Putamen (tissue), 1 donor: Measurements from ENCODE around the gene TRAF7.

ENCODE experiments used
- DNase-seq: peaks from one replicate; pipeline ENCODE4 v3.0.0-alpha.2; 2016; ENCODE audit warnings: low spot score

The TRAF7 gene

DNA sequence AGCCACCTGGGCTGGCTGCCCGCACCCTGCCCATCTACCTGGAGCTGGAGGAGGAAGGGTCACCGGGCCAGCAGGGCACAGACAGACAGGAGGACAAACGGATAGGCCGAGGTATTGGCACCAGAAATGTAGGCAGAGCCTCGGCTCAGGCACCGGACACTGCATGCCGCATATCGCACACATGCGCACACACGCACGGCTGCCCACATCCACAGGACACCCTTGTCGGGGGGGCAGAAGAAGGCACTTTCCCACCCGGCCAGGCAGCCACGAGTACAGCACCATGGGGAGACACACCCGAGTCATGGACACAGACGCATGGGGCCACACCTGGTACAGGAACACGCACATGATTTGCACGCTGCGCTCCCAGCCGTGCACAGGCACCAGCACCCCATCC, 26.4 kb downstream of the TRAF7 start:
- DNase-seq: no peak

DNA sequence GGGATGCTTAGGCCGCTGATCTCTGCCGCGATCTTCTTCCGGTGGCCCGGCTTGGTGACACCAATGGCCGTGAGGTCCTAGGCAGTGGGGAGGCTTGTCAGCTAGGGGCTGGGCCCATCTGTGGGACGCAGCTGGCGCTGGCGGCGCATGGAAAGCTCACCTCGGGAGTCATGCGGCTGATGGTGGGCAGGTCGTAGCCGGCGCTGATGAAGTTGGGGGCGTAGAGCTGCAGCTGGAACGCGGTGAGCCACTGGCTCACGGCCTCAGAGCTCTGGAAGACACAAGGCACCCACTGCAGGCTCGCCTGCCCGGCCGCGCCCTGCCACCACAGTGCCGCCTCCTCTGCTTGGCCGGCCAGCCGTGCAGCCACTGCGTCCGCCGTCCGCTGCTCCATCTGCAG, 28.1 kb downstream of the TRAF7 start:
- DNase-seq: no peak

DNA sequence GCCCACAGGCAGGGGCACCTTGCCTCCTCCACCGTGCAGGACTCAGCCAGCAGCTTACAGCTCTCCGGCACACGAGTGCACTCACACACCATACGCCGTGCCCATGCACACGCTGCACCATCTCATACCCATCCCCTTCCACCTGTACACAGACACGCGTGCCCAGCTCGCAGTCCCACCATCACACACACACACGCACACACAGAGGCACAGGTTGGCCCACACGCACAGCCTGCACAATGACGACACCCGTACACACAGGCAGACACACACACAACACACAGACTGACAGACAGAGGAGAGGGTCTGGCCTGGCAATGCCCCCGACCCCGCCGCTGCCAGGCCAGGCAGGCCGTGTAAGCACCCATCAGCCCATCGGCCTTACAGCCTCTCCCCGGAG, 28.8 kb downstream of the TRAF7 start:
- no peak for DNase-seq

DNA sequence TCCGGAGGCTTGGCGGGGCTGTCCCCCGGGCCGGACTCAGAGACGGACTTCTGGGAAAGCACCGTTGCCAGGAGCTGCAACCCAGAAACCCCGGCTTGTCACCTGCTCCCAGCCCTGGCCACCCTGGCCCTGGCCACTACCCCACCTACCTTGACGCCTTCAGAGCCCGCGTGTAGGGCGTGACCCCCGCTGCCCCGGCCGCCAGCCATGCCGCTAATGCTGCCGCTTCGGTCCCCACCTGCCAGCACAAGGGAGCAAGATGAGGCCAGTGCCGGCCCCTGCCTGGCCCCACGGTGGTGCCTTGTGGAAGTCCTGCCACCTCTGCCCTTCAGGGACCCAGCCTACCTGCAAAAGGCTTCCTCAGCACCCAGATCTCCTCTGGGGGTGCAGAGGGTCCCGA, 29.4 kb downstream of the TRAF7 start:
- DNase-seq: no peak

DNA sequence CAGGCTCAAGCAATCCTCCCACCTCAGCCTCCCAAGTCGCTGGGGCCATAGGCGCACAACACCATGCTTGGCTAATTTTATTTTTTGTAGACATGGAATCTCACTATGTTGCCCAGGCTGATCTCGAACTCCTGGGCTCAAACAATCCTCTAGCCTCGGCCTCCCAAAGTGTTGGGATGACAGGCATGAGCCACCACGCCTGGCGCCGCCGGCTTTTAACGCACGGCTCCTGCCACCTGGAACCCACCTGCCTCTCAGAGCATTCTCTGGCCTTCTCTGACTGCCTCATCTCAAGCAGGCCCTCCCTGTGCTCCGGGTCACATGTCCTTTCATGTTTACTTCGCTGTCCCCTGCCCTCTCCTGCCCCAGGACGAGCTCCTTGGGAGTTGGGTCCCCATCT, 30.5 kb downstream of the TRAF7 start:
- DNase-seq: no peak

DNA sequence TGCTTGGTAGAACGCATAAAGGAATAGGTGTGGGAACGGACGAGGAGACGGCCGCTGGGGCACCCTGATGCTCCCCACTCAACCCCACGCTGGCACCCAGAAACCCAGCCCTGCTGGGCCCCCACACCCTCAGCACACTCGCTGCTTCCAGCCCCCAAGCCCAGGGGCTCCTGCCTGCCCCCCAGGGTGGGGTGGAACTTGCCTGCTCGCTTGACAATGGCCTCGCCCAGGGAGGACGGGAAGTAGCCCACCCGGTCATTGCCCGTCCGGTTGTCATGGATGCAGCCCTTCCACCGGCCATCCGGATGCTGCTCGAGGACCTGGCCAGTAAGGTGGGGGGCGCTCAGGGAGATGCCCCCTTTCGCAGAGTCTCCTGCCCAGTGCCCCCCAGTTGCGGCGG, 30.9 kb downstream of the TRAF7 start:
- DNase-seq: no peak

DNA sequence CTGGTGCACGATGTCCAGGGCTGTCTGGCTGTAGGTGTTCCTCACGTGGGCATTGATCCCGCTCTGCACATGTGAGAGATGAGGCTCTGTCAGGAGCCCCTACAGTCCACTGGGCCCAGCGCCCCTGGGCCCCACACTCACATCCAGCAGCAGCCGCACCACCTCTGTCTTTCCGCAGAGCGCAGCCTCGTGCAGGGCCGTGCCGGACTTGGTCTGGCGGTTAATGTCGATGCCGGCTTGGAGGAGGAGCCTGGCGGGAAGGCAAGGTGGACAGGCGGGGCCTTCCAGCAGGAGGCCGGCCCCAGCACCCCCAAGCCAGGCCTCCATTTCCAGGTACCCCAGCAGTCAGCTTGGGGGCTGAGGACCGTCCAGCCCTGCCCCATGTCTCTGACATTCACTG, 31.6 kb downstream of the TRAF7 start:
- no peak for DNase-seq

DNA sequence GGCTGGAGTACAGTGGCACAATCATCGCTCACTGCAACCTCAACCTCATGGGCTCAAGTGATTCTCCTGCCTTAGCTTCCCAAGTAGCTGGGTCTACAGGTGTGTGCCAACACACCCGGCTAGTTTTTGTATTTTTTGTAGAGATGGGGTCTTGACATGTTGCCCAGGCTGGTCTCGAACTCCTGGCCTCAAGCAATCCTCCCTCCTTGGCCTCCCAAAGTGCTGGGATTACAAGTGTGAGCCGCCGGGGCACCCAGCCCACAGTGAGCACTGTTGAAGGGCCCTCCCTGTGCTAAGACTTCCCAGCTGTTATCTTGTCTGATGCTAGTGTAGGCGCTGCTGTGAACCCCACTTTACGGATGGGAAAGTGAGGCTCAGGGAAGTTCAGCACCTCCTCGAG, 32.8 kb downstream of the TRAF7 start:
- no peak for DNase-seq

DNA sequence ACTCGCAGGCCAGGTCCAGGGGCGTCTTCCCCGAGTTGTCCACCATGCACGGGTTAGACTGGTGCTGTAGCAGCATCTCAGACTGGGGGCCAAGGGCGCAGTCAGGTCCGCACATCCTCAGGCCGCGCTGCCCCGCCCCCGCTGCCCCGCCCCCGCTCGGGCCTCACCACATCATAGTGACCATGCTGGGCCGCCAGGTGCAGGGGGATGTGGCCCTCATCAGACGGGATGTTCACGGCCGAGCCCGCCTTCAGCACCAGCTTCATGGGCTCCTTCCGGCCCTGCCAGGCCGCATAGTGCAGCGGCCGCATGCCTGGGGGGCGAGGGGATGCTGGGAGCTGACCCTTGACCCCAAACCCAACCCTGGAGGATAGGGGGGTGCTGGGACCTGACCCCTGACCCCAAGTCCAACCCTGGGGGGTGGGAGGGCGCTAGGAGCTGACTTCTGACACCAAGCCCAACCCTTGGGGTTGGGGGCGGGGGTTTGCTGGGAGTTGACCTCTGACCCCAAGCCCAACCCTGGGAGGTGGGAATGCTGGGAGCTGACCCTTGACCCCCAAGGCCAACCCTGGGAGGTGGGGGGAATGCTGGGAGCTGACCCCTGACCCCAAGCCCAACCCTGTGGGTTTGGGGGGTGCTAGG, 33.8 kb downstream of the TRAF7 start:
- DNase-seq: no peak

DNA sequence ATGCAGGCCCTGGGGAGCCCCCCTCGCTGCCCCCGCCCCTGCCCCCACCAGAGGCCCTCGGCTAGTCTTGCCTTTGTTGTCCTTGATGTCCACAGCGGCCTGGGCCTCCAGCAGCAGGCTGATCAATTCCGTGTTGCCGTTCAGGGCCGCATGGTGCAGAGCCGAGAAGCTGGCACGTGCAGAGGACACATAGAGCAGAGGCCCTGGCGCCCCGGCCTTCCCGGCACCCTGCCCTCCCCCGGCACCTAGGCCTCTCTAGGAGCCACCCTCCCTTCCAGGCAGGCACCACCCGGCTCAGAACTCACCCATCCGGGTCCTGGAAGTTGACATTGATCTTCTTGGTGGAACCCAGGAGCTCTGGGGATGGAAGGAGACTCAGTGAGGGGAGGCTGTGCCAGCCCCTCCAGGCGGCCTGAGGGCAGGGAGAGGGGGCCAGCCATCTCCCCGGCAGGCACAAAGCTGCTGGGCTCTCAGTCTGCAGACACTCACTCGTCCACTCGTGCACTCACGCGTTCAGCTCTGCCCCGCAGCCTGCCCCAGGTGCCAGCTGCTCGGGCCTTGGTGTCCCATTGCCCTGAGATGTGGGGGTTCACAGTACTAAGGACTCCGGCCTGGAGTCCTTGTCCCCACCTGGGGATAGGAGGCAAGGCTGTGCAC, 34.5 kb downstream of the TRAF7 start:
- DNase-seq: no peak

DNA sequence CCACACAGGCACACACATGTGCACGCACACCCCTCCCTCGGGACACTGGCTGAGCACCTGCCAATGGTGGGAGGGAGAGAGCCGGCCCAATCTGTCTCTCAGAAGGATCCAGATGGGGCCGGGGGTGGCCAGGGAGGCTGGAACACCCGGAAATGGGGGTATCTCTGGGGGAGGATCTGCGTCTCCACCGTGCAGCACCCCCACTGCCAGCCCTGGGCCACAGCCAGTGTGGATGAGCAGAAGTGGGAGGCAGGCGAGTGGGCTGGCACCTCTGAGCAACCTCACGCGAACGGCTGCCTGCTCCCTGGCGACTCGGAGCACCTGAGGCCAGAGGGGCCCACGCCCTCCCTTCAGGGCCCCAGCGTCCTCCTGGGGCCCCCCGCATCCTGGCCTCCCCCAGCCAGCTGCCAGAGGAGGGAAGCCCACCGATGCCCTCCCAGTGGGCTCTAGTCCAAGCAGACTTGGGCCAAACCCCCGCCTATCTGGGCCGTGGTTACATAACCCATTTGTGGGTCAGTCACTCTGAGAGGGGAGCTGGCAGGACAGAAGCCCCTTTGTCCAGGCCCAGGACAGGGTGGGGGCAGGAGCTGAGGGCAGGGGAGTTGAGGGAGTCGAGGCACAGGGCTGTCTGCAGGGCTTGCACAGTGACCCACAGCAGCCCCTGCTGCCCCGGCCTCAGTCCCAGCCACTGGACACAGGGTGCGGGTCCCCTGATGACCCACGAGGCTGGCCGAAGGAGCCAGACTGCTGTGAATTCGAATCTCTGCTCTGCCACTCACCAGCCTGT, 35.3 kb downstream of the TRAF7 start:
- DNase-seq: no peak

DNA sequence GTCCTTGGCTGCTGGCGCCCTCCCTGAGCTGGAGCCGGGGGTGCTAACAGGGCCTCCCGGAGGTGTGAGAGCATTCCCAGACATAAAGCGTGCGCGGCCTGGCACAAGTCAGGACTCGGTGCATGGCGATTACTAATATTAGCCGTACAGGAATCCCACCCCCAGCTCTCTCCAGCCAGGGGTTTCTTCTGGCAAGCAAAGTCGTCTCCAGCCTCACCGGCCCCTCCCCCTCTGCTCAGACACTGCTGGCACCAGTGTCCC, 35.8 kb downstream of the TRAF7 start:
- no peak for DNase-seq

DNA sequence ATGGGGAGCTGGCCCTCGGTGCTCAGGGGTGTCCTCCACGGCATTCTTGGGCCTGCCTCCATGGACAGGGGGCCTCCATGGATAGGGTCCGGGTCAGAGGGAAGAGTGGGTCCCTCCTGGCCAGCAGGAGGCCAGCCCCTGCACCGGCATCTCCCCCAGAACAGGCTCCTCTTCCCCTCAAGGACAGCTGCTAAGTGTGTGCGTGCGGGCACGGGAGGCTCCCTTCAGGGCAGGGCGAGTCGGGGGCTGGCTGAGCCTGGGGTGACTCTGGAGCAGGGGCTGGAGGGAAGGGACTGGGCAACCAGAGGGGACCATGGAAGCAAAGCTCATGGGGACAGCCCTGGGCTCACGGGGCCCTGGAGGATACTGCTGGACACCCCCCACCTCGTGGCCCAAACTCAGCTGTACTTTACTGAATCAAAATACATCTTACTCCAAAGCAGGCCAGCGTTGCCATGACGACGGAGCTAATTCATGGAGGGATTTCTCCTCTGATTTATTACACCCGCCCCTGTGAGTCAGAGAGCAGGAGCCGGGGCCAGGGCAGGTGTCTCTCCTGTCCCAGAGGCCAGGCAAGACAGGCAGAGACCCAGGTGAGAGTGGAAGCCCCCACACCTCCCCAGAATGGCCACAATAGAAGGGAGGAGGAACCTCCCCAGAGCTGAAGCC, 38.7 kb downstream of the TRAF7 start:
- no peak for DNase-seq

DNA sequence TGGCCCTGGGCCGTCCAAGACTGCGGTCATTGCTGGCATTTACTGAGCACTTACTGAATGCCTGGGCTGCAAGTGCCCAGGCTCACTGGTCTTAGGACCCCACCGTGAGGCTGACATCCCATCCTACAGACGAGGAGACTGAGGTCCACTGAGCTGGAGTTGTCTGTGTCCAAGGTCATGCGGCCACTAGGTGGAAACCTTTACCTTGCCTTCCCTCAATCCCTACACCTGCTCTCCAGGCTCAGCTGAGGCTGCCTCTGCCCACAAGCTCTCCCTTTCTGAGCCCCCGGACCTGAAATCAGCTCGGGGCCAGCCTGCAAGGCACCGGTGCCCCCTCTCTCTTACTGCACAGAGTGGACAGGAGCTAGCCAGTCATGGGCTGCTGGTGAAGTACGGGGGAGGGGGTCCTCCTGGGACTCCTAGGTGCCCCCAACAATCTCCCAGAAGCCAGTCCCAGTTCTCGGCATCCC, 39.3 kb downstream of the TRAF7 start:
- DNase-seq: no peak

DNA sequence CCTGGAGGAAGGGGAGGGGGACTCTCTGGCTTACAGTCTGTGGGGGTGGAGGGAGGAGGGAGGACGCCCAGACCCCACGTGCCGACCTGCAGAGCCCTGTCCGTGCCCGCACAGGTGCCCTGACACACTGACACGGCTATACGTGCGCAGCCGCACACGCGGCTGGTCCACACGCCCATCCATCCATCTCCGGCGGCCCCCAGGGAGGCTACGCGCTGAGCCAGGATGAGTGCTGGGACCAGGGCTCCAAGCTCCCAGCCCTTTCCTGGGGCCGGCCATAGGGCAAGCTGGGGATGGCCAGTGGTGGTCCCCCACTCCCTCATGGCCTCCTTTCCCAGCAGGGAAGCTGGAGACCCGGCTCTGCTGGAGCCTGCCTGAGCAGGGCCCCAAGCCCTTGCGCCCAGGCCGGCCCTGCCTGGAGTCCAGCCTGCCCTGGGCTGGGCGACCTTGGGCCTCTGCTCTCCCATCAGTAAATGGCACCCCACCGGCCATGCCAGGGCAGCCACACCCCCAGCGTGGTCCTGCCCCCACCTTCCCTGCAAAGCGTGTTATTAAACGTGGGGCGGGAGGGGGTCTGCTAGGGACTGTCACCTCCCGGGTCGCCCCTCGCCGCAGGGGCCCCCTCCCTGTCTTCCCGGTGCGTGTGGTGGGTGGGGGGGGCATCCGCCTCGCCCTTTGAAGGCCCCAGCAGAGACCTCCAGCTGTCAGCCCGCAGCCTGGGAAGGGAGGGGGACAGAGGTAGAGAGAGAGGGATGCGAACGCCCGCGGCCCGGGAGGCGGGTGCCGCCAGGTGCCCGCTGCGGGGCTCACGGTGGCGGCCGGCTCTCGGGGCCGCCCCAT, 40.0 kb downstream of the TRAF7 start:
- no peak for DNase-seq

DNA sequence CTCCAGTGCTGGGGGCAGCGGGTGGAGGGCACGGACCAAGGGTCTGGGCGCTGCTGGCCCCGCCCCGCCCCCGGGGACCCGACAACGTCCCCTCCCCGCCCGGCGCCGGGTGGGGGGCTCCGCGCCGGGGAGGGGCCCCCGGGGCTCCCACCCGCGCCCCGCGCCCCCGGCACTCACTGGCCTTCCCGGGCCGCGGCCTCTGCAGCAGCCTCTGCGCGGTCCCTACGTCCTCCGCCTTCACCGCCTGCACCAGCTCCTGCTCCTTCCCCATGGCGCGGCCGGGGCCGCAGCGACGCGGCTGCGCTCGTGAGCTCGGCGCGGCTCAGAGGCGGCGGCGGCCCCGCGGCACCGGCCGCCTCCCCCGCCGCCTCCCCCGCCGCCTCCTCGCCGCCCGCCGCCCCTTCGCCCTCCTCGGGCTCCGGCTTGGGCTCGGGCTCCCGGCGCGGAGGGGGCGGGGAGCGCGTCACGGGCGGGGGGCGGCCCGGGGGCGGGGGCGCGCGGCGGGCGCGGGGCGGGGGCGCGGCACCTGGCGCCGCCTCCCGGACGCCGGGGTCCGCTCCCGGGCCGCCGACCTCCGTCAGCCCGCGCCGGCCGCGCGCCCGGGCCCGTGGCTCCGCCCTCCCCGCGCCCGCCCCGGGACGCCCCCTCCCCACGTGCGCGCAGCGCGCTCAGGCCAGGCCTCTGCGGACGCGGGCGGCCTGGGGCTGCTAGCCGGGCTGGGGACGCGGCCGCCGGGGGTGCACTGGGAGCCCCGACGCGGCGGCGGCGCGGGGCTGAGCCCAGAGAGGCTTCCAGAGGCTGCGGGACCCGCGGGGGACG, 40.8 kb downstream of the TRAF7 start, which contains the start of gene CASKIN1:
Gene CASKIN1 (minus strand): TSS at position 444 of the 819 bp plus-strand sequence. CDS start 173 bp downstream, at position 271.
- no peak for DNase-seq

DNA sequence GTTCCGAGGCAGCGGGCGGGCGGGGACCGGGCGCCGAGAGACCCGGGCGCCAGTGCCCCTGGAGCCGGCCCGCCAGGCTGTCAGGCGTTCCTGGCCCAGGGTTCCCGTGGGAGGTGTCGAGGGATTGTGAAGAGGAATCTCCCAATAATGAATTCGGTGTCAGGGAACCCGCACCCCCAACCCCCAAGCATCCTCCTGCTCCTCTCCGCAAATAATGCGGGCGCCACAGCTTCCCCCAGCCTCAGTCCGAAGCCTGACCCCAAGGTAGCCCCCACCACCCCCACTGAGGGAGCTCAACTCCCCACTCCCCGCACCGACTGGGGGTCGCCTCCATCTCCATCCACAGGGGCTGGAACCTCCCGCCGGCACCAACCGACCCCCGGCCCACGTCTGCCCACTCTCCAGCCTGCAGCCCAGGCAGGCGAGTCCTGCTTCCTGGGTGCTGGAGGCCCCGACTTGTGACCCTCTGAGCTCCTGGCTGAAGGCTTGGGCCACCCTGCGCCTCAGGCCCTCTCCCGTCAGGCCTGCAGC, 41.5 kb downstream of the TRAF7 start:
- no peak for DNase-seq

DNA sequence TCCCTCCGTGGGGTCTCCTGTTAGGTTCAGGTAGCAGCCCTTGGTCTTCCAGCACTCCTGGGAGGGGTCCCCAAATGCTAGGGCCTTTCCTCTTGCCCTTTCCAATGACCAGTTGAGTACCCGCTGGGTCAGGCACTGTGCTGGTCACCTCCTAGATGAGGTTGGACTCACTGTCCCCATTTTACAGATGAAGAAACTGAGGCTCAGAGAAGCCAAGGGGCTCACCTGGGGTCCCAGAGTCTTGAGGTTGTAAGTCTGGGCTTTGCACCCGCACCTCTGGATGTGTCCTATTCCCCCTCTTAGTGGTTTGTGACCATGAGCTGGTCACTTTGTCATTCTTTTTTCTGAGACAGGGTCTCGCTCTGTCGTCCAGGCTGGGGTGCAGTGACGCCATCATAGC, 42.2 kb downstream of the TRAF7 start:
- DNase-seq: no peak

DNA sequence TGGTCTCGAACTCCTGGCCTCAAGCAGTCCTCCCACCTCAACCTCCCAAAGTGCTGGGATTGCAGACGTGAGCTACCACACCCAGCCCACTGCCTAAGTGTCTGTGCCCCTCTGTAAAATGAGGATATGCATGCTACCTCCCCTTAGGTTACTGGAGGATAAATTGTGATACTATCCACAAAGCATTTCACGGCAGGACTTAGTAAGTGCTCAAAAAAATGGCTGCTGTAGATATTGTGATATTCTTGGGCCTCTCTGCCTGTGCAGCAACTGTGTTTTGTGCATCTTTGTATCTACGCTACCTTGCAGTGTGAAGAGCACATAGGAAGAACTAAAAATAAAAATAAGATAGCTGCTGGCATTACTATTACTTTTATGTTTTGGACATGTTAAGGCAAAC, 42.7 kb downstream of the TRAF7 start:
- no peak for DNase-seq

DNA sequence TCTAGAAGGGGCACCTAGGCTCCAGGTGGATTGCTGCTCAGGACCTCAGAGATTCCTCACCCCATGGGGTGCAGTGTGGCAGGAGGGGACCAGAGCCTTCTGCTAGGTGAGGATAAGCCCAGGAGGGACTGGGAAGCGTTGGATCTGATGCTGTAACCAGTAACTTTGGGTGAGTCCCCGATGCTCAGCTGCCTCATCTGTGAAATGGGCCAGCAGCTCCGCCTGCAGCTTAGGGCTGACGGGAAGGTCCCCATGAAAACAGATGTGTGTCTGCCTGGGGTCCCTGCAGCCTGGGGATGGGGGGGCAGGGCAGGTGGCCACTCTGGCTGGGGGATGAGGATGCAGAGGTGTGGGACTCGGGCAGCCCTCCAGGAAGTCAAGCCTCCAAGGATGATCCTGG, 43.5 kb downstream of the TRAF7 start:
- DNase-seq: no peak

DNA sequence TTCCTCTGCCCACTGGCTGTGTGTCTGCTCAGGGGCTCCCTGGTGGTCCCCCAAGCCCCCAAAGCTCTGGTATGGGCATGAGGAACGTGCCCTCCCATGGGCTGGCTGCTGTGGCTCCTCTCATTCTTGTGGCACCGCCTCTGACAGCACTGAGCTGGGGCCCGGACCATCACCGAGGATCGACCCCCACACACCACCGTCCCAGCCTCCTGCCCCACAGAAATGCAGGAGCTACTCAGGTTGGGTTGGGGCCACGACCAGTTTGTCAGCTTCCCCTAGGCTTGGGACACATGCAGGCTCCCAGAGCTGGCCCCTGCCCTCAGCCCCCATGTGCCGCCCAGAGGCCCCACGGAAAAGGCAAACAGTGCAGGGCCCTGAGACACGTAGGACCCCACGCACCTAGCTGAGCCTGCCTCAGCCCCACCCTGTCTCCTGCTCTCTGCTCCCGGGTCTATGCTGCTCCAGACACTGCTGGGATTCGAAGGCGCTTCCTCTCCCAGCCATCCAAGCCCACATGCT, 44.1 kb downstream of the TRAF7 start:
- no peak for DNase-seq
